Type B pancreatic cell (in vitro differentiated cells): ENCODE measurements around the gene ACO2. TPM values are rescaled to one million over a fixed set of nuclear protein-coding genes. Genes with fewer than 3 reads are reported as not detected.
"Not testable (repeated sequence)": the region's sequence is repeated elsewhere in the genome, so short reads cannot be mapped to it uniquely, and the experiment has no call there.

Experiments used
- DNase-seq: peaks from one replicate; pipeline ENCODE4 v3.0.0; 2021; ENCODE audit warnings: mixed read lengths; ENCODE audit not compliant: unreplicated experiment; ENCODE audit errors: extremely low spot score
- H3K27ac Mint-ChIP-seq: 2 replicates; pipeline ENCODE4 v1.8.0; 2021; ENCODE audit warnings: mild to moderate bottlenecking, mixed read lengths
- H3K27me3 Mint-ChIP-seq: 2 replicates; pipeline ENCODE4 v1.8.0; 2021; ENCODE audit warnings: mixed read lengths
- H3K36me3 Mint-ChIP-seq: 2 replicates; pipeline ENCODE4 v1.8.0; 2021; ENCODE audit warnings: mixed read lengths
- H3K4me1 Mint-ChIP-seq: one replicate; pipeline ENCODE4 v1.8.0; 2021; ENCODE audit warnings: mixed read lengths; ENCODE audit not compliant: unreplicated experiment
- H3K4me3 Mint-ChIP-seq: 2 replicates; pipeline ENCODE4 v1.8.0; 2021; ENCODE audit warnings: mild to moderate bottlenecking, mixed read lengths
- H3K9me3 Mint-ChIP-seq: 2 replicates; pipeline ENCODE4 v1.8.0; 2021; ENCODE audit warnings: mixed read lengths
- total RNA-seq: library from RNA; stranded (reverse); gene quantifications from 2 replicates; pipeline ENCODE4 v1.2.1, GENCODE V29; 2021; ENCODE audit warnings: low replicate concordance
- TF ChIP-seq, protein P1 (sequence below): fragments of 200-600 bp; sonication (generic); conservative IDR thresholded peaks from 2 replicates; pipeline ENCODE4 v1.5.0; 2021; ENCODE audit warnings: antibody characterized with exemption, mild to moderate bottlenecking

The ACO2 gene
- total RNA-seq, 1 donor from 2014 or later = 107 TPM

- no peaks in the 10 kb centered on the region for H3K9me3 Mint-ChIP-seq
- no peak overlapping the region for H3K27ac Mint-ChIP-seq
- DNase-seq = no peak
- no peak overlapping the region for H3K4me3 Mint-ChIP-seq
- no peaks in the 10 kb centered on the region for H3K36me3 Mint-ChIP-seq
- peaks cover 28% of the 10 kb centered on the region for H3K4me1 Mint-ChIP-seq
- H3K27me3 Mint-ChIP-seq = peaks cover 5% of the 10 kb centered on the region
- TF ChIP-seq, protein P1, sequence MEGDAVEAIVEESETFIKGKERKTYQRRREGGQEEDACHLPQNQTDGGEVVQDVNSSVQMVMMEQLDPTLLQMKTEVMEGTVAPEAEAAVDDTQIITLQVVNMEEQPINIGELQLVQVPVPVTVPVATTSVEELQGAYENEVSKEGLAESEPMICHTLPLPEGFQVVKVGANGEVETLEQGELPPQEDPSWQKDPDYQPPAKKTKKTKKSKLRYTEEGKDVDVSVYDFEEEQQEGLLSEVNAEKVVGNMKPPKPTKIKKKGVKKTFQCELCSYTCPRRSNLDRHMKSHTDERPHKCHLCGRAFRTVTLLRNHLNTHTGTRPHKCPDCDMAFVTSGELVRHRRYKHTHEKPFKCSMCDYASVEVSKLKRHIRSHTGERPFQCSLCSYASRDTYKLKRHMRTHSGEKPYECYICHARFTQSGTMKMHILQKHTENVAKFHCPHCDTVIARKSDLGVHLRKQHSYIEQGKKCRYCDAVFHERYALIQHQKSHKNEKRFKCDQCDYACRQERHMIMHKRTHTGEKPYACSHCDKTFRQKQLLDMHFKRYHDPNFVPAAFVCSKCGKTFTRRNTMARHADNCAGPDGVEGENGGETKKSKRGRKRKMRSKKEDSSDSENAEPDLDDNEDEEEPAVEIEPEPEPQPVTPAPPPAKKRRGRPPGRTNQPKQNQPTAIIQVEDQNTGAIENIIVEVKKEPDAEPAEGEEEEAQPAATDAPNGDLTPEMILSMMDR = no peak
These were observed 96.6 kb downstream of the ACO2 start for GRCh38 chr22:41565403-41566054.

DNA sequence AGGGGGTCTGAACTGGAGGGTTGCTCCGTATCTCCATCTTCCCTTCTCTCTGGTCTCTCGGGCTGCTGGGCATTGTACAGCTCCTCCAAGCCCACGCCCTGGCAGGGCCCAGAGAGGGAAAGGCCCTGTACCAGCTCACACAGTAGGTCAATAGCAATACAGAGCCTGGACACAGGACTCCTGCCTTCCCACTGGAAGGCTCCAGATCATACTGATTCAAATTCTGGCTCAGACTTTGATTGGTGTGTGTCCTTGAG, 98.5 kb downstream of the ACO2 start:
- H3K27me3 Mint-ChIP-seq = no peaks in the 10 kb centered on the region
- no peak overlapping the region for H3K4me3 Mint-ChIP-seq
- TF ChIP-seq, protein P1 = no peak
- H3K4me1 Mint-ChIP-seq = peaks cover 20% of the 10 kb centered on the region
- no peaks in the 10 kb centered on the region for H3K9me3 Mint-ChIP-seq
- no peak for DNase-seq
- no peak overlapping the region for H3K27ac Mint-ChIP-seq
- no peaks in the 10 kb centered on the region for H3K36me3 Mint-ChIP-seq

GRCh38 chr22:41568811-41569210, 99.9 kb downstream of the ACO2 start:
- TF ChIP-seq, protein P1 = no peak
- Mint-ChIP-seq H3K9me3 (no peaks in the 10 kb centered on the region), H3K36me3 (no peaks in the 10 kb centered on the region), H3K27me3 (no peaks in the 10 kb centered on the region), H3K4me3 (no peak overlapping the region), H3K27ac (no peak overlapping the region), H3K4me1 (peaks cover 15% of the 10 kb centered on the region)
- no peak for DNase-seq

DNA sequence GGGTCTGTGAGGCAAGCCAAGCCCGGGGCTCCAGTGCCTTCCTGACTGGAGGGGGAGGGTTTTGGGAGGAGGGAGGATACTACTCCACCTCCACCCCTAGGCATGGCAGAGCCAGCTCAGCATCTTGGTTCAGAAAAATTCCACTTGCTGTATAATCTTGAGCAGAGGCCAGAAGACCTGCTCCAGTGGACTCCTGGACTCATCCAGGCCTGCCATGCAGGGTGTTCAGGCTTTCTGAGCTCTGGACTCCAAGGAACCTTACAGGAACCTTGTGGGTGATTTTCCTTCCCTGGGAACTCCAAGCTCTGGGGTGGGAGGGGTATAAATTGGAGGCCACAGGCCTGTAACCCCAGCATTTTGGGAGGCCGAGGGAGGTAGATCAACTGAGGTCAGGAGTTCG, 101.3 kb downstream of the ACO2 start:
- peaks cover 15% of the 10 kb centered on the region for H3K4me1 Mint-ChIP-seq

GRCh38 chr22:41571786-41572185, 102.9 kb downstream of the ACO2 start:
- no peaks in the 10 kb centered on the region for H3K9me3 Mint-ChIP-seq
- H3K36me3 Mint-ChIP-seq = peaks cover 2% of the 10 kb centered on the region
- peaks cover 13% of the 10 kb centered on the region for H3K4me1 Mint-ChIP-seq
- no peaks in the 10 kb centered on the region for H3K27me3 Mint-ChIP-seq
- H3K4me3 Mint-ChIP-seq = no peak overlapping the region
- H3K27ac Mint-ChIP-seq = no peak overlapping the region
- DNase-seq = no peak
- TF ChIP-seq, protein P1 = no peak

More for the DNA sequence above, 101.3 kb downstream of the ACO2 start:
- Mint-ChIP-seq H3K27ac (no peak overlapping the region), H3K9me3 (no peaks in the 10 kb centered on the region), H3K4me3 (no peak overlapping the region), H3K36me3 (no peaks in the 10 kb centered on the region), H3K27me3 (no peaks in the 10 kb centered on the region)
- DNase-seq = no peak
- TF ChIP-seq, protein P1 = no peak

DNA sequence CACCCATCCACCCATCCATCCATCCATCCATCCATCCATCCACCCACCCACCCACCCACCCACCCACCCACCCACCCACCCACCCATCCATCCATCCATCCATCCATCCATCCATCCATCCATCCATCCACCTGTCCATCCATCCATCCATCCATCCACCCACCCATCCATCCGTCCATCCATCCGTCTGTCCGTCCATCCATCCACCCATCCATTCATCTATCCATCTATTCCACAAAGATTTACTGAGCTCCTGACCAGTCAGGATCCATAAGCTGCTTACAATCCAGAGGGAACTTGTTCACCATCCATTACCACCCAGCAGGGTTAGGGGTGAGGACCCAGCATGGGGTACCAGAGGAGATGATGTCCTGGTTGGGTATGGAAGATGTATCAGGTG, 103.4 kb downstream of the ACO2 start:
- not testable (repeated sequence) for H3K4me3 Mint-ChIP-seq, H3K36me3 Mint-ChIP-seq, DNase-seq, H3K9me3 Mint-ChIP-seq, H3K27me3 Mint-ChIP-seq, H3K27ac Mint-ChIP-seq
- peaks cover 14% of the 10 kb centered on the region for H3K4me1 Mint-ChIP-seq
